Hepatocyte (in vitro differentiated cells): Measurements from ENCODE around the gene SLC26A1.

Source experiments
- CTCF ChIP-seq: fragments of 200-600 bp; sonication (generic); IDR thresholded peaks from 2 replicates; pipeline ENCODE4 v1.5.1; 2016; ENCODE audit warnings: antibody characterized with exemption, mild to moderate bottlenecking; ENCODE audit not compliant: poor library complexity
- EZH2 ChIP-seq: fragments of 200-600 bp; sonication (generic); IDR thresholded peaks from 2 replicates; pipeline ENCODE4 v1.6.1; 2016; ENCODE audit warnings: antibody characterized with exemption, mild to moderate bottlenecking, borderline replicate concordance

GRCh38 chr4:955161-955921 lies 37.9 kb downstream of the SLC26A1 start:
- TF ChIP-seq EZH2 (no peak), CTCF (no peak)
